Measurements from ENCODE around the gene PTPN4.

DNA sequence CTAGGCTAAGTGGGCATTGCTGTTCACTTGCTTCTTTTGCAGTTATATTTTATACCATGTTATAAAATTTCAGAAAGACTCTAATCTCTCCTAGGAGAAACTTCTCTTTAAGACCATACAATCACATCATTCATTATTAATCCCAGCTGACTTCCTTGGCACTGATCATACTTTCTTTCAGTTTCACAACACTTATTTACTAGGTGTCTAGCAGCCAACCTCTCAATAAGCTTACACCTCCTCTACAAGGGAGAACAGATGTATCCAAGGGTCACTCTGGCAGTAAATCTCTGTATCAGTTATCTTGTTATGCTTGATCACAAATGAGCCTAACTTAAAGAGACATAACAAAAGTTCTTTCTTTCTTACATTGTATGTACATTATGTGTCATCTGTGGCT is 183.3 kb downstream of the PTPN4 start:
- TF ChIP-seq EZH2phosphoT487 (IDR thresholded peaks at IDR 0.05; ENCODE audit: insufficient read depth, low read depth) (no peak), EZH2 (IDR thresholded peaks at IDR 0.05; ENCODE audit: insufficient read depth, poor library complexity, severe bottlenecking) (no peak)
